ENCODE data around the gene N4BP2L1.

N4BP2L1 gene

DNA sequence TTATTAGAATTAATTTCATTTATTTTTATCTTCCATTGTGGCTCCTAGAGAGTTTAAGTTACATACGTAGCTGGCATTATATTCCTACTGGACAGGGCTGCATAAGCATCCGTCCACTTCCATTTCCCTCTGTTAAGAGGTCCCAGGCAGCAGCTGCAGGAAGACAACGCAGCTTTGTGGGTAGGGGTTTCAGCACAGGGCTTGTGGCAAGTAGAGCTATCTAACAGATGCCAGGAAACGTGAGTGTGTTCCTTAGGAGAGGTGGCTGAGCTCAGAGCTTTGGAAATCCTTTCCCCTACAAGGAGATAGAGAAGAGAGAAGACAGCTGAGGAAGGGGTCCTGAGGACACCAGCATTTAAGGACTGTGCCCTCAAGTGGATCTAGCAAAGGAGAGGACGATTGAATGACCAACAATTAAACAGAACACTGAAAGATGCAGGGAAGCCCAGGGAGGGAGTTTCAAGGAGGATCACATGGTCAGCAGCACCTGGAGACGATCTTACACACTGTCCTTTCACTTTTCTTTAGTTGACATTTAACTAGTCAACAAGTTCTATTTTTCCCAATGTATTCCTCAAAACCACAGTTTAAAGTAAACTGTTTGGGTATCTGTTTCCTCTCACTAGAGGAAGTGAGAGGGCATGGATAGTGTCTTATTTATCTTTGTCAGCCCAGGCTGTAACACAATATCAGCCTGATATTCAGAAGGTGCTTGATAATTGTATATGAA lies 2.3 kb upstream of the N4BP2L1 start:
- no peak for DNase-seq

DNA sequence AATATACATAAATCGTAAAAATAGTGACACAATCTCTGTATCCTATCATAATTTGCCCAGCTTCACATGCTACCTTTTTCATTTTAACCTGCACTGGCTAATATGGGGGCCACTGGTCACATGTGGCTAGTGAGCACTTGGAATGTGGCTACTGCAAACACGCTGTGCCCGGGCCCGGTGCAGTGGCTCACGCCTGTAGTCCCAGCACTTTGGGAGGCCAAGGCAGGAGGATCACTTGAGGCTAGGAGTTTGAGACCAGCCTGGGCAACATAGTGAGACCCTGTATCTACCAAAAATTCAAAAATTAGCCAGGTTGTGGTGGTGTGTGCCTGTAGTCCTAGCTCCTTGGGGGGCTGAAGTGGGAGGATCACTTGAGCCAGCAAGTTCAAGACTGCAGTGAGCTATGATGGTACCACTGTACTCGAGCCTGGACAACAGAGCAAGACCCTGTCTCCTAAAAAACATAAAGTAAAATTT lies 1.5 kb upstream of the N4BP2L1 start:
- no peak for DNase-seq

DNA sequence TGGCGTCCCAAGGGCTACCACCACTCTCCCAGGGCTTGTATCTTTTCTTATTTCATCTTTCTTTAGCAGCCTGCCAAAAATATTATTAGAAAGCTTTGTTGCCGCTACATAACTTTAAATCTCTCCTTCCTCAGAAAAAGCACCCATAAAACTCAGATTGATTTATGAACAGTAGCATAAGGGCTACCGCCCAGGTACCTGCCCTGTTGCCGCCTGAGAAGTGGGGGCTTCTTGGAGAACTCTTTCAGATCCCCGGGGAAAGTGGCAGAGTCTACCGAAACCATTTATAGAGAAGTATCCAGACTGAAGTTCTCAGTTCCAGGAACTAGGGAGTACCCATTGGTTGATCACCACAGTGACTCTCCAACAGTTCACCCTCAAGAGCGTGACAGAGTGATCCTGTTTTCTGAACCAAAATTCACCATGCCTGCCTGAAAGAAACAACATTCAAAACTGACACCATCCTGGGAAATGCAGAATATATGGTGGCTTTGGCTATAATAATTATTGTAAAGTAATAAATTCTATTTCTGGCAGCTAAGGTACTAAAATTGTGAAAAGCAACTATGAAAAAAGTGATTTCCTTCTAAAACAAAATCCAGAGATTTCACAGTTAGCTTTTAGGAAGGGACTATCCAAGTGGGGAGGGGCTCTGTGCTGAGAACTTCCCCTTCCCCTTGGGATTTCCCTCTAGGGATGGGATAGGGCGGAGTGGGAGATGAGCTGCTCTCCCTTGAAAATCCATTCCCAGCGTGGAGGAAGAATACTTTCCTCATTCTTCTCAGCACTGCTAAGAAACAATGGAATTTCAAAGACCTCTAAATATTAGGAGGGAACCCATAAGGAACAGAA lies 877 bp upstream of the N4BP2L1 start:
- no peak for DNase-seq

DNA sequence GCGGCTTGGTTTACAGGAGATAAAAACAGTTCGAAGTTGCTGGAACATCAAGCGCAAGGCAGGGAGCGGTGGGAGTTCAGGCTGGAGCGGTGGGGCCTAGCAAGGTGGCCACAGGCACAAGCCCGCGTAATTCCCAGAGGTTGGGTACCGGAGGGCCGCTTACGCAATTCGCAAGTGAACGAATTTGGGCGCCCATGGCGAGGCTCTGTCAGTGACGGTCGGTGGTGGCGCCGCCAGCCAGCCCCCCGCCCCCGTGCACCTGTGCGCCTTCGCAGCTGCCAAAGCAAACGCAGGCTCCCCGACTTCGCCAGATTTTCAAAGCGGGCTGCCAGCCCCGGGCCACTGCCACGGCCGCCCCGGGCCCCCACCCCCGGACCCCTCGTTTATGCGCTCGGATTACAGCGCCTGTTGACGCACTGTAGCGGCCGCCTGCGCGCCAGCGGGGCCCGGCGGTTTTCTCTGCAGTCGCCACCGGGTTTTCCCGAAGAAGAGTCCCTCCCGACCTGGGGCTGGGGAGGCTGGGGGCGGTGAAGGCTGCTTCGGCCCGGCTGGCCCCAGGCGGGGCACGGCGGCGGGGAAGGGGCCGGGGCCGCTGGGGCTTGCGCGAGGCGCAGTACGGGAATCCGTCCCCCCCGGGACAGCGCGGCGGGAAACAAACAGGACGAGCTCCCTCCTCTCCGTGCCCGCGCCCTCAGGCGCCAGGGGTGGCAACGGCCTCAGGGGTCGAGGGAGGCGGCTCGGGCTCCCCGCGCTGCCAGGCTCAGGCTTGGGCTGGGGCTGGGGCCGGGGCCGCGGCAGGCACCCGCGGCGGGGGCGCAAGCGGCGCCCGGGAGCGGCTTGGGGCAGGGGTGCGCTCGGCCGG lies 709 bp downstream of the N4BP2L1 start:
- DNase-seq = peak; percentile 65

DNA sequence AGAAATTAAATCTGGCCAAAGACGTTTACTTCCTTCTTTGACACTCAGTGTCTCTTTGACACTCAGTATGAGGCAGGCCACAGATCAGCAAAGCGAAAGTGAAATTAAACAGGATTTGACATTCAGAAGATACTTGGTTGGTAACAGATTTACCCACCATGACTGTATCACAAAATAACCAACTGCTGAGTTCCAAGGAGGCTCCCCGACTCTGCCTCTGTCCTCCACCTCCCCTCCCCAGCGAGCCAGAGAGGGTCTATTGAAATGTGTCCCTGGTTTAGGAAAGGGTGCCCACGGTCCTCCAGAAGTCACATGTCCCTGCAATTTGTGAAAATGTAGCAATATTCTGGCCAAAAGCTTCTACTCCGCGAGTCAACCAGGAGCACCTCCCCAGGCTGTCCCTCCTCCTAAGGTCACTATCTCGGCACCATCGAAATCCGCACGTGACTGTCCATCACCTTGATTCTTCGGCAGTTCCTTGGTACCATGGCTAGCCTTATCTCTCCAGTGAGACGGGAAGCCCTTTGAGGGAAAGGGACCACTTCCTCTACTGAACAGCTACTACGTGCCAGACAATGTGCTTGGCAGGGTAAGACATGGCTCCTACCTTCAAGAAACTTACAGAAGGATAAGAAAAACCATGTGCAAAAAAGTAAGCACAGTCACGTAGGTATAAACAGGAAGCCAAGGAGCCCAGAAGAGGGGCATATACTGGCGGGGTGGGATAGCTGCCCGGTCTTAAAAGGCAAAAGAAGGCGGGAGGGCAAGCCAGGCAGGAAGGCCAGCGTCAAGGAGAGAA lies 1.5 kb downstream of the N4BP2L1 start:
- peak; percentile 28 for DNase-seq

DNA sequence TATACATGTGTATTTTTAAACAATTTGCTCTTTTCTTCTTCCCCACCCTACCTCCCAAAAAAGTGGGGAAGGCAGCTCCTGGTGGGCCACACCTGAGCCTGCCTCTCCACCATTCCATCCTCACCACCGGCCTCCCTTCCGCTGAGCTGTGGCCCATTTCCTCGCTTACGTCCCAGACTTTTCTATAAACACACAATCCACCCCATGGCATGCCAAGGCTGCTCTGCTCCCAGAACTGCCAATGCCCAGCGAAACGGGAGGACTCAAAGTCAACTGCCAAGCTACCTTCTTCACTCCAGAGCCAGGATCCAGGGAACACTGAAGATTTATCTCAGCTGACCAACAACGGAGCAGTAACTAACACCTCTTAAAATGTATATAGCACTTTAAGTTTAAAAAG lies 2.8 kb downstream of the N4BP2L1 start:
- no peak for DNase-seq

DNA sequence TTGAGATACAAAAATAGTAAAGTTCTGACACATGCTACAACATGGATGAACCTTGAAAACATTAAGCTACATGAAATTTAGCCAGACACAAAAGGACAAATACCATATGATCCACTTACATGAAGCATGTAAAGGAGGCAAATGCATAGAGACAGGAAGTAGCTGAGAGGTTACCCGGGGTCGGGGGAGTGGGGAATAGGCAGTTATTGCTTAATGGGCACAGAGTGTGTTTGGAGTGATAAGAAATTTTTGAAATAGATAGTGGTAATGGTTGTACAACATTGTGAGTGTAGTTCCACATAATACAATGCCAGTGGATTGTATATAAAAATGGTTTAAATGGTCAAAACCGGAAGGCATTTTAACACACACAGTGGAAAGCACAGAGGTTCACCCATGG lies 4.3 kb downstream of the N4BP2L1 start:
- no peak for DNase-seq

DNA sequence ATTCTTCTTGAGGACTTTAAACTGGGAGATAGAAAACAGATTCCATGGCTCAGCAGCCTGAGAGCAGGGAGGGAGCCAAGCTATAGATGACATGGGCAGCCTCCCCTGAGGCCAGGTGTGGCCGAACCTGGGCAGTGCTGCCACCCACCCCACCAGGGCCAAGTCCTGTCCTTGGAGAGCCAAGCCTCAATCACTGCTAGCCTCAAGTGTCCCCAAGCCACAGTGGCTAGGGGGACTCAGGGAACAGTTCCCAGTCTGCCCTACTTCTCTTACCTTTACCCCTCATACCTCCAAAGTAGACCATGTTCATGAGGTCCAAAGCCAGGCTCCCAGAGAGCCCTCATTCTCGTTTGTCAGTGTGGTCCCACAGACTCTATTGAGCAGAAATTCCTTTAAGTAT lies 8.1 kb downstream of the N4BP2L1 start:
- DNase-seq = no peak

DNA sequence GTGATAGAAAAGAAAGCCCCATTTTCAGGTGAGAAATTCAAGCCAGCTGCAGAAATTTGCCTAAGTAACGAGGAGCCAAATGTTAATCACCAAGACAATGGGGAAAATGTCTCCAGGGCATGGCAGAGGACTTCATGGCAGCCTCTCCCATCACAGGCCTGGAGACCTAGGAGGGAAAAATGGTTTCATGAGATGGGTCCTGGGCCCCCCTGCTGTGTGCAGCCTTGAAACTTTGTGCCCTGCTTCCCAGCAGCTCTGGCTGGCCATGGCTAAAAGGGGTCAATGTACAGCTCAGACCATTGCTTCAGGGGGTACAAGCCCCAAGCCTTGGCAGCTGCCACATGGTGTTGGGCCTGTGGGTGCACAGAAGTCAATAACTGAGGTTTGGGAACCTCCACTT lies 9.9 kb downstream of the N4BP2L1 start:
- DNase-seq = no peak

DNA sequence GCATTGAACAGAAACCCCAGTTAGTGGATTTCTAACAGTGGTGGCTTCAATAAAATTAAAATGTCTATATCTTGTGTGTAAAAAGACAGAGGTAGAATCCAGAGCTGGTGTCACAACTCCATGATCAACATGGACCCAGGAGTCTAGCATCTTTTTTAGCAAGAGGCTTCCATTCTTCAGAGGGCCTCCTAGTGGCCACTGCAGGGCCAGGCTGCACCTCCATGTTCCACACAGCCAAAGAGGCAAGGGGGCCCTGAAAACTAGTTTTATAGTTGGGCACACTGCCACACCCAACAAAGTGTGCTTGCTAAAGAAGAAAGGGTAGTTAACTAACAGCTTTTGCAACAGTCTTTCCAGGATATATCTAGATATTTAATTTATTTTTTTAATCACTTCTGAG lies 12.9 kb downstream of the N4BP2L1 start:
- DNase-seq = no peak

DNA sequence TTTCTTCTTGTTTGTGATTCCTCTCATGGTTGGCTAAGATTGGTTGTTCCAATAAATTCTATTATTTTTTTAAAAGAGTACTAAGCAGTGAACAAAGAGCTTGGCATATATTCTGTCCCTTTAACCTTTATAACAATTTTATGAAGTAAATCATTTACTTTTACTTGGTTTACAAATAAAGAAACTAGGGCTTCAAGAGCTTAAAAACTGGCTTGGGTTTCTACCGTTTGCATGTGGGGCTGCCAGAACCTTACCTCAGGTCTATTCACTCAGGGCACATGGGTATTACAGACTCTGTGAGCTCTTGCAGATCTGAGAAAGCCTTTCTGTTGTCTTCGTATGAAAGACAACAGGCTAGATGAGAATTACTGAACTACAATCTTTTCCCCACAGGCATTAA lies 13.3 kb downstream of the N4BP2L1 start:
- no peak for DNase-seq

DNA sequence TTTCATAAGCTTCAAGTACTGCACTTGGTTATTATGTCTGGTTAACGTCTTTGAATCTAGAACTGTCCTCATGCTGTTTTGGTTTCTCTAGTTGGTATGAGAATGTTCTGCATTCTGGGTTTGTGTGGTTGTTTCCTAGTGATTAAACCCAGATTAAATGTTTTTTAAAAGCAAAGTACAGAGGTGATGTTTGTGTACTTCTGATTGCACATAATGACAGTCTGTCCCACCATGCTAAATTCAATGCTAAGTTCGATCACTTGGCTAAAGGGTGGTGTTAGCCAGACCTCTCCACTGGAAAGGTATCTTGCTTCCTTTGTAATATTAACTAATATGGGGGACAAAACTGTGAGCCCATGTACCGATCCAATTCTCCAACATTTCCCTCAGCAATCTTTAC lies 14.6 kb downstream of the N4BP2L1 start:
- no peak for DNase-seq

DNA sequence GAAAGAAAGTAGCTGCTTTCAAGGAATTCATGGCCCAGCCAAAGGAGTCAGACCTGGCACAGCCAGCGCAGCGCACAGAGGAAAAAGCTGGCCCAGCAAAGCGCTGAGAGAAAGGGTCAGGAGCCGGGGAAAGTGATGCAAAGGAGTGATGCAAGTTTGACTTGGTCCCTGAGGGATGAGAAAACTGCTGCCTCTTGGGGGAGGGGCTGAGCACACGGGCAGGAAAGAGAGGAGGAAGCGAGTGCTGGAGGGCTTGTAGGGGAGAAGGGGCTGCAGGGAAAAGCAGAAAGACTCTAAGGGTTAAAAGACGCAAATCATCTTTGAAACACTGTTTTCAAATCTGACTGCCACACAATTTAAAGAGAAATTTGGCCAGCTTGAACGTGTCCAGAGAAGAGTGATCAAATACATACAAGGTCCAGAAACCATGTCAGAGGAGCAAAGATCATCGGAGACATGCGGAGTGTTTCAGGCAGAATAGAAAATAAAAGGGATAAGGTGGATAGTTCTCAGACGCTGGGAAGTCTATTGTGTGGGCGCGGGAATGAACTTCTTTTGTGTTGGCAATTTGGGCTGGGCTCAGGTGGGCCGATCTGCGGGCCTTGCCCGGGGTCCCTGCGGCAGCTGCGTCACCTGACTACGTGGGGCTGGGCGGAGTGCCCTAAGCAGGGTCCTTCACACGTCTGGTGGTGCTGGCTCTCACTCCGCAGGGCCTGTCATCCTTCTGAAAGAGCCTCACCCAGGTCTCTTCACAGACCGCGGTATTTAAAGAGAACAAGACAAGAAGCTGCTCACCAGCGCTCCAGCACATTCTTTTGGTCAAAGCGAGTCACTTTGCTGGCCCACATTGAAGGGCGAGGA lies 18.1 kb downstream of the N4BP2L1 start:
- no peak for DNase-seq

DNA sequence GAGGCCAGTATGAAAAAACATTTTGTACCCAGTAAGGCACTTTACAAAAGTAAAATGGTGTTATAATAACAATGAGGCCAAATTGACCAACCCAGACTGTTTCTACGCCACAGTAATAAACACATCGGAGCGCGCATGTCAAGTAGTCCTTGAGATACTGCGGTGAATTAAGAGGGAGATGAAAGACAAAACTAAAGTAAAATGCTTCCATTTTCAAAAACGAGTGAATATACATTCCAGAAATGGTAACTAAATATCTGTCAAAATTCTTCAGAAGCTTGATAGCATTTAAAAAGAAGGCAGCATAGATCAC lies 19.0 kb downstream of the N4BP2L1 start:
- DNase-seq = no peak

DNA sequence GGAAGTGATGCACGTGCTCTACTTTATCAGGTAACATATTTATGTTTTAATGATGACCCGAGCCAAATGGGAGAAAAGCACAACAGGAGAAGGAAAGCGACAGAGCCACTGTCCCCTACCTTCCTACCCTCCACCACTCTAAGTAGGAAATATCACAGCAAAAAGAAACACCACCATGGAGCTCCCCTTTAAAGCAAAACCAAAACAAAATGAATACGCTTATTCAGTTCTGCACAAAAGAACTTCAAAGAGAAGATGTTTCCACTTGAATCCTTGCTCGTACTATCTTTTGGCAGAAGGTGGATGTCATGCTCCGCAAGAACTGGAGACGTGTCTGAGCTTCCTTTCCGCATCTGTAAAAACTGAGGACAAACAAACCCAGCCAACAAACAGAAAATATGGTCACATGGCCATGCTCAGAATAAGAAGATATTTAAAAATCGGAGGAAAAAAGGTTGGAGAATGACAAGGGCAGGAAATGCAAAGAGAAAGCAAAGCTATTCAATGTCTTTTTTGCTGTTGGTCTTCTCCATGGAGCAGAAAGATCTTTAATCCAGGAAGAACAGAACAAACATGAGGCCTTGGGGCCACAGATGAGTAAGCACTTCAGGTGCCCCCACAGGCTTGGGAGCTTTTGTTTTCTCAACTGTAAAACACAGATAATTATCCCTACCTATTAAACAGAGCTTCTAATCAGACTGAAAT lies 19.5 kb downstream of the N4BP2L1 start:
- DNase-seq = no peak

DNA sequence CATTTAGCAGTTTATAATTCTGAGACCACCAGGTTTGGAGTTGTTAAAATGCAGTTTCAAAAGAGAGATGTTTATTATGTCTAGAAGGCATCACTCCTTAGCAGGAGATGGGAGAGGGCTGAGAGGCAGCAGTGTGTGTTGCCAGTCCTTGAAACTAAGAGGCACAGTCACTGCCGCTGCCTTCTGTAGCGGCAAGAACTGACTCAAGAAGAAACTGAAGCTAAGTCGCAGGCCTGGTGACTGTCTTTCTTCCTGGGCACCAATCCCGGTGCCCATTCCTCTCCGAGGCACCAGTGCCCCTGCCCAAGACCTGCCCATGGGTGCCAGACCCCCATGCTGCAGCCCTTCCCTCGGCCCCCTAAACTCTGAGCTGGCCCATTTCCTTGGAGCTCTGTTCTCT lies 20.1 kb downstream of the N4BP2L1 start:
- no peak for DNase-seq

DNA sequence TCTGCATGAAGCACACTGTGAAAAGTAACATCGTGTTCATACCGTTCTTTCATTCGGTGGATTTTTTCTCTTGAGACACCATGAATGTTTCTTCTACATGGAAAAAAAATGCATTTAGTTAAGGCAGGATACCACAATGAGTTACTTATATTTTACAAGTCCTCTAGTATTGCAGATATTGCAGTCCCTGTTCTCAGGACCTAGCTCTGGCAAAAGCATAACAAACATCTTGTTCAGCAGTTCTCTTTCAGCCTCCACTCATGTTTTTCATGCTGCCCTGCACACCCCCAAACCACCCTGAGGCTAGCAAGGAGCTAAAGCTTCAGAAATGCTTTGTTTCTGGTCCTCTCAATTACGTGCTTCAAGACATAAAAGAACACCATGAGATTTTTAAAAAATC lies 24.8 kb downstream of the N4BP2L1 start:
- no peak for DNase-seq

DNA sequence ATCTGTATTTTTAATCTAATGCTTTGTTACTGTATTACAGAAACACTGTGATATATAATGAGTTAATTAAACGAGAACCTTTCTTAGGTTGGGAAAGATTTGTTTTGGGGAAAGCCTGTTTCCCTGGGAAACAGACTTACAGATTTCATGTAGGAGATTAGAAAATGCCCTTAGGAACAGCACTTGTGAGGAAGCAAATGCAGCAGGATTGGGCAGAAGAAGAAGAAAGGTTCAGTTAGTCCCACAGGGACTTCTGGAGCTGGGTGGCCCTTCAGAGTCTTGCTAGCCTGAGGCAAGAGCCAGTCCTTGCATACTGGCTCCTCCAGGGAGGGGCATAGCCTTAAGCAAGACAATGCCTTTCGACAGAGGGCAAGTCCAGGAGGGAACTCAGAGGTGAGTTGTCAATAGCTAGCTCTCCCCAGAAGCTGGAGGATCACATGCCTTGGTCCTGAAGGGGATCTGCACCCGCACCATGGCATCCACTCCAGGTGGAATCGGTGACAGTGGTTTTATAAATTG lies 36.8 kb downstream of the N4BP2L1 start:
- DNase-seq = no peak

DNA sequence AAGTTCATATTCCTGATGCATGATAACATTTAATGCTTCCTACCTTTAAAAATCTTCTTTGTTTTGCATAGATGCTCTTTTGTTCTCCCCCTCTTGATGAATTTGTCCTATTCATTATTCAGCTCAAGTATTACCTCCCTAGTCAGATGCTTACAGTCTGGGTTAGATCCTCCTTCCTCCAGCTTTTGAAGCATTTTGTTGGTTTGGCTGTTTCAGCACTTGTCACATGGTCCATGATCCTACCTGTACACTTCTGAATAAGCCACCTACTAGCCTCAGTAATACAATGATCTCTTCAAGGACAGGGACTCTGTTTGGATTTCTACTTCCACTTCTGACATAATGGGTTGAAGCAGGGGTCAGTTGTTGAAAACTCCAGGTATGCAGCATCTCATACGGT lies 37.4 kb downstream of the N4BP2L1 start:
- no peak for DNase-seq

DNA sequence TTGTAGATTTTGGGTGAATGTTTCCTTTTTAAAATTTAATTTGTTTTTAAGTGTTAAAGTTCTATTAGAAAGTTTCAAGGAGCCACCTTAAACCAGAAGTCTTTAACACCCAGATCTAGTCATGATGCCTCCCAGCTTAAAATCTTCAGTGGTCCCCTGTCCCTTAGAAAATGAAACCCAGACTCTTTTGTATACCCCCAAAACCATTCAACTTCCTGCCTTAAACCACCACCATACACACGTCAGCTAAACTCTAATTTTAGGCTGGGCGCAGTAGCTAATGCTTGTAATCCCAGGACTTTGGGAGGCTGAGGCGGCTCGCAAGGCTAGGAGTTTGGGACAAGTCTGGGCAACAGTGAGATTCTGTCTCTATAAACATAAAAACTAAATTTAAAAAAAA lies 37.9 kb downstream of the N4BP2L1 start:
- DNase-seq = no peak

DNA sequence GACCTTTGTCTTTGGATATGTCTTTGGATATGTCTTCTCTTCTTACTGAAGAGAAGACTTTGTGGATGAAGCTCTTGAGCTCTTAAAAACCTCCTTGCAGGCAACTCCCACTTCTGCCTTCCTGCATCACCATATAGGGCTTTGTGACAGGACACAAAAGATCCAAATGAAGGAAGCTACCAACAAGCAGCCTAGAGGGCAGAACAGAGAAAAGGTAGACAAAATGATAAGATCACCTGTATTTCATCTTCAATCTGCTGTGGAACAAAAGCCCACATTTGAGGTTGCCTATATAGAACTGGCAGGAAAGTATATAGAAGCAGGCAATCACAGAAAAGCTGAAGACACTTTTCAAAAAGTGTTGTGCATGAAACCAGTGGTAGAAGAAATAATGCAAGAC lies 42.5 kb downstream of the N4BP2L1 start:
- no peak for DNase-seq

Measured in activated CD8-positive, alpha-beta memory T cell treated with anti-CD3 and anti-CD28 coated beads, Interleukin-2, amount 50 U/mL, for 4 hours (primary cell).